ENCODE data around the gene ATRX.

DNA sequence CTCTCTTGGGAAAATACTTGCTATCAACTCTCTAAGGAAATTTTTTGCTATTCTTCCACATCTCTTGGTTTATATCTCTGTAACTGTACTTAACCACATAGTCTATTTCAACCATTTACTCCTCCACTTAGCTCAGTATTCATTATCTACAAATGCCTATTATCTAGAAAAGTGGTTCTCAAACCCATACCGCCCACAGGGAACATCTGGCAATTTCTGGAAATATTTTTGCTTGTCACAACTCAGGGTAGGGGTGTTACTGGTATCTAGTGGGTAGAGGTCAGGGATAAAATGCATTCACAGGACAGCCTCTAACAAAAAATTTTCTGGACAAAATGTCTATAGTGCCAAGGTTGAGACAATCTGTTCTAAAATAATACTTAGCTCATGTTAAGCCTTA, 14.4 kb downstream of the ATRX start:
- TF ChIP-seq, protein P1, sequence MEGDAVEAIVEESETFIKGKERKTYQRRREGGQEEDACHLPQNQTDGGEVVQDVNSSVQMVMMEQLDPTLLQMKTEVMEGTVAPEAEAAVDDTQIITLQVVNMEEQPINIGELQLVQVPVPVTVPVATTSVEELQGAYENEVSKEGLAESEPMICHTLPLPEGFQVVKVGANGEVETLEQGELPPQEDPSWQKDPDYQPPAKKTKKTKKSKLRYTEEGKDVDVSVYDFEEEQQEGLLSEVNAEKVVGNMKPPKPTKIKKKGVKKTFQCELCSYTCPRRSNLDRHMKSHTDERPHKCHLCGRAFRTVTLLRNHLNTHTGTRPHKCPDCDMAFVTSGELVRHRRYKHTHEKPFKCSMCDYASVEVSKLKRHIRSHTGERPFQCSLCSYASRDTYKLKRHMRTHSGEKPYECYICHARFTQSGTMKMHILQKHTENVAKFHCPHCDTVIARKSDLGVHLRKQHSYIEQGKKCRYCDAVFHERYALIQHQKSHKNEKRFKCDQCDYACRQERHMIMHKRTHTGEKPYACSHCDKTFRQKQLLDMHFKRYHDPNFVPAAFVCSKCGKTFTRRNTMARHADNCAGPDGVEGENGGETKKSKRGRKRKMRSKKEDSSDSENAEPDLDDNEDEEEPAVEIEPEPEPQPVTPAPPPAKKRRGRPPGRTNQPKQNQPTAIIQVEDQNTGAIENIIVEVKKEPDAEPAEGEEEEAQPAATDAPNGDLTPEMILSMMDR (IDR thresholded peaks at IDR 0.05), result no peak
- TF ChIP-seq EZH2phosphoT487 (IDR thresholded peaks at IDR 0.05) (no peak), EZH2 (IDR thresholded peaks at IDR 0.05) (no peak)
